Measurements from ENCODE around the gene BTN2A1.

The BTN2A1 gene

DNA sequence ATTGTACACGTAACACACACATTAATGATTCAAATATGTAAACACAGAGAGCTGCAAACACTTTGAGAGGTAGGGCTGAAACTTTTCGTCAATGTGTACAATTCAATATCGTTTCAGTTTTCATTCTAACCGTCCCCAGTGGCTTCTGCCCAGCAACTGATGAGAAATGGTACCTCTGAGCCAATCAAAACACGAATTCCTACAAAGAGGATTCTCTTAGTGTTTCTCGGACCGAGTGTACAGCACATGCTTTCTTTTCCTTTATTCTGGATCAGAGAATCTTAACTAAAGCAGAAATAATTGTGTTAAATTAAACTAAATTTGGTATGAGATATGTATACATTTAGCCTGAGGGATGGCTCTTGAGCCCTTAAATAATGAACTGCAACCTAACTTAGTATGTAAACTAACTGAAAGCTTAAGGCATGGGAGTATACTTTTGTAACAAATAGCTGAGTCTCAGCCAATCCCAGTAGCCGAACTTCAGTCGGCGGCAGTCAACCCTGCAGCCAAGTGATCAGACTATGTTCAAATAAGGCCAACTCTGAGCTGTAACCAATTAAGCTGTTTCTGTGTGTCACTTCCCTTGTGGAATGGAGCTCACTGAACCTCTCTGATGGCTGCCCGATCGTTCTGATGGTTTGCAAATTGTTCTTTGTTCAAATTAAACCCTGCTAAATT, 16.1 kb downstream of the BTN2A1 start:
- DNase-seq (ENCODE audit: insufficient read length) (peak; percentile 47), FAIRE-seq (peak; percentile 93)
- TF ChIP-seq POLR2A (IDR thresholded peaks at IDR 0.05; ENCODE audit: low read depth, low read length) (peak; percentile 93), TAF1 (IDR thresholded peaks at IDR 0.05; ENCODE audit: borderline replicate concordance, low read depth, low read length) (peak; percentile 78), POLR2AphosphoS5 (IDR thresholded peaks at IDR 0.05; ENCODE audit: low read depth, low read length) (peak; percentile 92)

DNA sequence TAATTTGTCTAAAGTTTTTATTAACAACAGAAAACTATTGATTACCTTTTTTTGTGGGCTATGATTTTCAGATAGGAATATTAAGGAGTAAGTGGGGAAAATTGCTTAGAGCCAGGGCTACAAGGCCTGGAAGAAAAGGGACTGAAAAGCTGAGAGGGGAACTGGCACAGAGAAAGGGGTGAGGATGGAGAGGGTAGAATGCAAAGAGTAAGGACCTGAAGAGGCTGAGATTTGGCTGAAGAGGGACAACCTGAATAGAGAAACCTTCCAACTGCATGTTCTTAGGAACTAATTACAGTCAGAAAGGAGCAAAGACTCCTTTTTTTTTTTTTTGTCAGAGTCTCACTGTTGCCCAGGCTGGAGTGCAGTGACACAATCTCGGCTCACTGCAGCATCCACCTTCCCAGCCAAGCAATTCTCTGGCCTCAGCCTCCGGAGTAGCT, 16.7 kb downstream of the BTN2A1 start:
- no peak for DNase-seq (ENCODE audit: insufficient read length)
- TF ChIP-seq POLR2AphosphoS5 (IDR thresholded peaks at IDR 0.05; ENCODE audit: low read depth, low read length) (peak; percentile 59), TAF1 (IDR thresholded peaks at IDR 0.05; ENCODE audit: borderline replicate concordance, low read depth, low read length) (no peak), POLR2A (IDR thresholded peaks at IDR 0.05; ENCODE audit: low read depth, low read length) (no peak)
- FAIRE-seq, result no peak

DNA sequence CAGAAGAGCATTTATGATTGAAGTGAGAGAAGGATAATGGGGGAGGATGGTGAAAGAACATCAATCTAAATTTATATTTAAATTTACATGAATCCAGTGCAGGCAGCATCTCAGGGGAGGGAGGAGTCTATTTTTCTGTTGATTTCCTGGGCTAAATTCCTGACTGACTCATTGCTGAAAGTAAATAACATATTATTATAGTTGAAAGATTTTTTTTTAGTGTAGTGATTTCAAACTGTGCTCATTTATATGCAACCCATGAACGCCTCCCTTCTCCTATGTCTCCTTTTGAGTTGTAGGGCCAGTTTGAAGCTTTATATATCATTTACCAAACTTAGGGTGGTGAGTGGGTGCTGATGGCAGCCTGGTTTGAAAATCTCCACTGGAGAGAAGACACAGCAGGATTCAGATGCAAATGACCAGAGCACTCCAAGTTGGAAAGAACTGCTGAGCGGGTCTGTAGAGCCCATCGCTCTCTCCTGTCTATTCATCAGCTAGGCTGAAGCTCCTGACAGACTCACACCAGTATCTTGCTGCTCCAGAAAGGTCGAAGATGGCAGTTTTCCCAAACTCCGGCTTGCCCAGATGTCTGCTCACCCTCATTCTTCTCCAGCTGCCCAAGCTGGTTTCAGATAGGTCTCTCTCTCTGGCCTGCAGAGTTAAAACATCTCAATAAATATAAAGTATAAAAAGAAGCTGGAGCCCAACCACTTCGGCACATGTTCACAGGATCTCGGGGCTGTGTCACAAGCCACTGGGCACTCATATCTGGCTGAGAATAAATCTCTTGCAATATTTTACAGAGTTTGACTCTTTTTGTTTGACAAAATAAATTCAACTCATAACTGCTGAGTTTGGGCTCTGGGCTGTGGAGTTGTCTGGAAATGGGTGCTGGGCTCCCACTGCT, 18.3 kb downstream of the BTN2A1 start:
- TF ChIP-seq POLR2AphosphoS5 (IDR thresholded peaks at IDR 0.05; ENCODE audit: low read depth, low read length) (no peak), POLR2A (IDR thresholded peaks at IDR 0.05; ENCODE audit: low read depth, low read length) (no peak), TAF1 (IDR thresholded peaks at IDR 0.05; ENCODE audit: borderline replicate concordance, low read depth, low read length) (no peak)
- FAIRE-seq, result no peak
- DNase-seq (ENCODE audit: insufficient read length), result no peak

- DNase-seq (ENCODE audit: insufficient read length) (no peak), FAIRE-seq (no peak)
- TF ChIP-seq TAF1 (IDR thresholded peaks at IDR 0.05; ENCODE audit: borderline replicate concordance, low read depth, low read length) (no peak), POLR2AphosphoS5 (IDR thresholded peaks at IDR 0.05; ENCODE audit: low read depth, low read length) (no peak), POLR2A (IDR thresholded peaks at IDR 0.05; ENCODE audit: low read depth, low read length) (no peak)
Measured at GRCh38 chr6:26476896-26477295, 19.1 kb downstream of the BTN2A1 start.

- no peak for DNase-seq (ENCODE audit: insufficient read length)
- TF ChIP-seq POLR2A (IDR thresholded peaks at IDR 0.05; ENCODE audit: low read depth, low read length) (no peak), TAF1 (IDR thresholded peaks at IDR 0.05; ENCODE audit: borderline replicate concordance, low read depth, low read length) (no peak), POLR2AphosphoS5 (IDR thresholded peaks at IDR 0.05; ENCODE audit: low read depth, low read length) (no peak)
- FAIRE-seq, result no peak
Measured at GRCh38 chr6:26477426-26477825, 19.7 kb downstream of the BTN2A1 start.

DNA sequence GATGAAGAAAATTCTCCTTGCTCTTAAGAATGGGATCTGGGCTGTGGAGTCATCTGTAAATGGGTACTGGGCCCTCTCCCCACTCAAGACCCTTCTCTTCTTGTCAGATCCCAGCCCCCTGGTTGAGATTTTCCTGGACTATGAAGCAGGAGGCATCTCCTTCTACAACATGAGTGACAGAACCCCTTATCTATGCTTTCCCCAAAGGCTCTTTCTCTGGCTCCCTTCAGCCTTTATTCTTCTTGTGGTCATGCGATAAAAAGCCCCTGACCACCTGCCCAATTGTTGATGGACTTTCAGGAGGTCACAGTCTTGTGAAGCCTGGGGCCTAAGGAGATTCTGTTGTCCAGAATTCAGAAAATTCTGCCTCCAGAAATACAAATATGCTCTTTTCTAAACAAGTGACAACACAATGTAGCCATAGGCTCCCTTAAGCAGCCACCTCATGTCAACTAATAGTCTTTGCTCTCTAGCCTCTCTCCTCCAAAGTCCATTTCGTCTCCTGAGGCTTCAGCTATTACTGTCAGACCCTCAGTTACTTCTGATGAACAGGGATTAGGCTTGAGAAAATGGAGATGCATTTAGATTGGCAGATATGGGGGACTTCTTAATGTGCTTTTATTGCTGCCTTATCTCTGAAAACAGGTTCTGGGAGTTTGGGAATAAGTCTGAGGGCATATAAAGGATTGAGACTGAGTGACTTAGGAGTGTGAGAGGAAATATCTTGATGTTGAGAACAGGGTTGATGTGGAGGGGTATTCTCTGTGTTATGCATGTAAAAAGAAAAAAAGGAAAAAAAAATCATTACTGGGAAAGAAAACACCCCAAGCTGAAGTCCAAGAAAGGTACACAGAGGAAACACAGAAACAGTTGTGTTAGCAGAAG, 20.6 kb downstream of the BTN2A1 start:
- no peak for TF ChIP-seq POLR2A (IDR thresholded peaks at IDR 0.05; ENCODE audit: low read depth, low read length)
- no peak for TF ChIP-seq POLR2AphosphoS5 (IDR thresholded peaks at IDR 0.05; ENCODE audit: low read depth, low read length)
- TF ChIP-seq TAF1 (IDR thresholded peaks at IDR 0.05; ENCODE audit: borderline replicate concordance, low read depth, low read length), result no peak
- FAIRE-seq (no peak), DNase-seq (ENCODE audit: insufficient read length) (no peak)

DNA sequence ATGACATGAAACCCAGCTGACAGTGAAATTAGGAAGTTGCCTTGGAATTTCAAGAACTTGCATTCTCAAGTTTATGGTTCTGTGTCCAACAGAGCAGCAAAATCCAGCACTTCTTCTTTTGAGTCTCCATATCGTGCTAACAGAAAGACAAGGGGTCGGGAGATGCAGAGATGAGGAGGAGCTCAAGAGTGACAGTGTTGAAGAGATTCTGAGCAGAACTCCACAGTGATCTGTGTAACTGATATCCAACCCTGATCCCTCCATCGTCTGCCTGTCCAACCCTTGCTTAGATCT, 21.2 kb downstream of the BTN2A1 start:
- FAIRE-seq (no peak), DNase-seq (ENCODE audit: insufficient read length) (no peak)
- no peak for TF ChIP-seq TAF1 (IDR thresholded peaks at IDR 0.05; ENCODE audit: borderline replicate concordance, low read depth, low read length)
- no peak for TF ChIP-seq POLR2AphosphoS5 (IDR thresholded peaks at IDR 0.05; ENCODE audit: low read depth, low read length)
- TF ChIP-seq POLR2A (IDR thresholded peaks at IDR 0.05; ENCODE audit: low read depth, low read length), result no peak

DNA sequence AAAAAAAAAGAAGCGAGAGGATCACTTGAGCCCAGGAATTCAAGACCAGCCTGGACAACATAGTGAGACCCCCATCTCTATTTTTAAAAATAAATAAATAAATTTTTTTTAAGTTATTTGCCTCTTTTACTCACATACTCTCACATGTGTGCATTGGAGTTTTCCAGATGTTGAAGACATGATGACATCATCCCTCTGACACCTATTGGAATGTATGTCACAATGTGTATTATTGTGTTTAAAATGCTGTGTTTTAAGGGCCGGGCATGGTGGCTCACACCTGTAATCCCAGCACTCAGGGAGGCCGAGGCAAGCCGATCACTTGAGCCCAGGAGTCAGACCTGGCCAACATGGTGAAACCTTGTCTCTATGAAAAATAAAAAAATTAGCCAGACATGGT, 24.6 kb downstream of the BTN2A1 start:
- FAIRE-seq, result no peak

GRCh38 chr6:26483727-26484126, 26.0 kb downstream of the BTN2A1 start:
- TF ChIP-seq POLR2AphosphoS5 (IDR thresholded peaks at IDR 0.05; ENCODE audit: low read depth, low read length) (no peak), POLR2A (IDR thresholded peaks at IDR 0.05; ENCODE audit: low read depth, low read length) (no peak), TAF1 (IDR thresholded peaks at IDR 0.05; ENCODE audit: borderline replicate concordance, low read depth, low read length) (no peak)
- DNase-seq (ENCODE audit: insufficient read length), result no peak
- FAIRE-seq, result no peak

More for the DNA sequence above, 24.6 kb downstream of the BTN2A1 start:
- TF ChIP-seq POLR2AphosphoS5 (IDR thresholded peaks at IDR 0.05; ENCODE audit: low read depth, low read length) (no peak), TAF1 (IDR thresholded peaks at IDR 0.05; ENCODE audit: borderline replicate concordance, low read depth, low read length) (no peak), POLR2A (IDR thresholded peaks at IDR 0.05; ENCODE audit: low read depth, low read length) (no peak)
- no peak for DNase-seq (ENCODE audit: insufficient read length)

DNA sequence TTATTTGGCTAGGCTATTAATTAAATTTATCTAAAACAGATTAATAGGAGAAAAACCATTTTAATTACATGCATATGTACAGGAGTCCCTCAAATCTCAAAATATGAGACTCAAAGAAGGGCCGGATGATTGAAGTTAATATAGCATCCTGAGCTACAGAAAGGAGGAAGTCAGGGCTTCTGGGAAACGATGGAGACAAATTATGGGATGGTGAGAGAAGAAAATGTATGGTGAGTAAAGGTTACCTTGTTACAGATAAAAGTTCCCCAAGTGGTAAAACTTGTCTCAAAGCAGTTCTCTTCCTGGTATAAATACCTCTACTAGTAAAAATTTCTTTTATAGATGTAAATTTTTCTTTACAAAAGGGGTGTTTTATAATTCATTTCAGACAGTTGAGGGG, 26.4 kb downstream of the BTN2A1 start:
- DNase-seq (ENCODE audit: insufficient read length) (no peak), FAIRE-seq (no peak)
- no peak for TF ChIP-seq POLR2AphosphoS5 (IDR thresholded peaks at IDR 0.05; ENCODE audit: low read depth, low read length)
- no peak for TF ChIP-seq POLR2A (IDR thresholded peaks at IDR 0.05; ENCODE audit: low read depth, low read length)
- no peak for TF ChIP-seq TAF1 (IDR thresholded peaks at IDR 0.05; ENCODE audit: borderline replicate concordance, low read depth, low read length)
